ENCODE measurements around the gene PLEKHM1. TPM values are rescaled to one million over a fixed set of nuclear protein-coding genes. Genes with fewer than 3 reads are reported as not detected.

The PLEKHM1 gene
- total and polyA plus RNA-seq, 12 donors, result 10.1 to 152 (median 51.6) TPM

DNA sequence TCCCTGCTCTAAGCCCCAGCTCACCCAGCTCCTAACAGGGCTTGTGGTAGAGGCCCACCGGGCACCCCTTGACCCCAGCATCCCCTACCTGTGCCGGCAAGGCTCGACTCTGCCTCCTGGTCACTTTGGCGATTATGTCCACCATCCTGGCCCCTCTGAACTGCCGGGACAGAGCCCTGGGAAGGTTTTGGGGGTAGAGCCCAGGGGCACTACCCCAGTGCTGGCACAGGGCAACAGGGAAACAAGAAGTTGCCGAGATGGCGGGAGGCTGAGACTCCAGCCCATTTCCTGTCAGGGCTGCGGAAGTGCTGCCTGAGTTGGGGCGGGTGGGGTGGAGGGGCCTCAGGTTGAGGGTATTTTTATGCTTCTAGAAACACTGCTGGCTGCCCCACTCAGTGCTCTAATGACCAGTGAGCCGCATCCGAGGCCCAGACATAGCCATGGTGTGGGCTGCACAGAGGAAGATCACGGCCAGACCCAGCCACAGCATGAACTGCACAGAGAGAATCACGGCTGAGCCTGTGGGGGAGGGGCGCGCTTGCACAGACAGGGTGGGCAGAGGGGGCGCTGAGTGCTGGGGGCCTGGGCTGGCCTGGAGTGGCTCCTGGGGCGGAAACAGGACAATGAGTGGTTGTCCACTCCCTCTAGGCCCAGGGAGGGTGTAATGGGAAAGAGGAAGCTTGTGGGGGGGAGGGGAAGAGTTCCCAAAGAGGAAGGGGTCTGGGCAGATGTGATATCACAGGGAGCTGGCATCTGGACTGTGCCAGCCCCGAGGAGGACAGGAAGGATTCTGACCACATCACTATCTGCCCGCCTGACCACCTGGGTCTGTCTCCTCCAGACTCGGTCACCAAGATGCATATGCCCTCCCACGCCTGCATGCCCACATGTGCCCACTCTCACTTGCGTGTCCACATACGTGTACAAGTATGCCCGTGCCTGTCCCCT, 80.1 kb downstream of the PLEKHM1 start:
- intact Hi-C loops (cut with DNase I), result no loop called here
- Histone ChIP-seq H3K4me1 (replicated peaks in 1 of 2) (peaks cover 0 to 7% of the 10 kb centered on the region in 2 donors), H3K4me3 (peak overlapping the region in 1 of 4 donors; percentile 26), H3K27ac (peak overlapping the region in 4 of 5 donors; percentile 45 to 89 (median 62)), H3K36me3 (replicated peaks in 1 of 2) (no peaks in the 10 kb centered on the region), H3K27me3 (no peaks in the 10 kb centered on the region), H3K9me3 (replicated peaks in 1 of 3) (no peaks in the 10 kb centered on the region)
- TF ChIP-seq POLR2A (IDR thresholded peaks at IDR 0.05), result no peak
- TF ChIP-seq, protein P1, sequence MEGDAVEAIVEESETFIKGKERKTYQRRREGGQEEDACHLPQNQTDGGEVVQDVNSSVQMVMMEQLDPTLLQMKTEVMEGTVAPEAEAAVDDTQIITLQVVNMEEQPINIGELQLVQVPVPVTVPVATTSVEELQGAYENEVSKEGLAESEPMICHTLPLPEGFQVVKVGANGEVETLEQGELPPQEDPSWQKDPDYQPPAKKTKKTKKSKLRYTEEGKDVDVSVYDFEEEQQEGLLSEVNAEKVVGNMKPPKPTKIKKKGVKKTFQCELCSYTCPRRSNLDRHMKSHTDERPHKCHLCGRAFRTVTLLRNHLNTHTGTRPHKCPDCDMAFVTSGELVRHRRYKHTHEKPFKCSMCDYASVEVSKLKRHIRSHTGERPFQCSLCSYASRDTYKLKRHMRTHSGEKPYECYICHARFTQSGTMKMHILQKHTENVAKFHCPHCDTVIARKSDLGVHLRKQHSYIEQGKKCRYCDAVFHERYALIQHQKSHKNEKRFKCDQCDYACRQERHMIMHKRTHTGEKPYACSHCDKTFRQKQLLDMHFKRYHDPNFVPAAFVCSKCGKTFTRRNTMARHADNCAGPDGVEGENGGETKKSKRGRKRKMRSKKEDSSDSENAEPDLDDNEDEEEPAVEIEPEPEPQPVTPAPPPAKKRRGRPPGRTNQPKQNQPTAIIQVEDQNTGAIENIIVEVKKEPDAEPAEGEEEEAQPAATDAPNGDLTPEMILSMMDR (IDR thresholded peaks at IDR 0.05), result no peak
- peak in 4 of 7 donors; percentile 33 to 62 (median 46) for DNase-seq
- 62 to 67% (median 66%) methylated on average over 14 to 24 of the region's 24 CpGs for WGBS, 4 donors

DNA sequence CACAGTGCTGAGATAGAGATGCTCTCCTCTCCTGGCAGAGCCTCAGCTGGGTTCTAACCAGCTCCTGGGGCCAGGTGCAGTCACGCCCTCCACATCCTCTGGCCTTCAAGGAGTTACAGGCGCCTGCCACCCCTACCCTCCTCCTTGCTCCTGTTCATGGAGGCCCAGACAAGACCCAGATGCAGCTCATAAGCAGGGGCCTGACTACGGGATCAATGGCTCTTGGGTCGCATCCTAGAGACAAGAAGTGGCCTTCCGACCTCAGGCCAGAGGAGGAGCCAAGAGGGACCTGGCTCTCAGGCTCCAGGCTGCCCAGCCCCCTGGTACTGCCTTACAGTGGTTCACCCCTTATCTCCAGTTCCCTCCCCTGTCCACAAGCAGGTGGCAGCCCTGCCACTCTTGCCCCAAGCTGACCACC, 80.9 kb downstream of the PLEKHM1 start:
- Histone ChIP-seq H3K36me3 (replicated peaks in 1 of 2) (no peaks in the 10 kb centered on the region), H3K27me3 (no peaks in the 10 kb centered on the region), H3K4me3 (peak overlapping the region in 1 of 4 donors; percentile 26), H3K27ac (peak overlapping the region in 2 of 5 donors; percentile 59 to 89), H3K4me1 (replicated peaks in 1 of 2) (peaks cover 0 to 7% of the 10 kb centered on the region in 2 donors), H3K9me3 (replicated peaks in 1 of 3) (no peaks in the 10 kb centered on the region)
- TF ChIP-seq, protein P1 (IDR thresholded peaks at IDR 0.05), result no peak
- no peak for TF ChIP-seq POLR2A (IDR thresholded peaks at IDR 0.05)
- no peak for DNase-seq
- WGBS, 4 donors, result 75 to 94% (median 81%) methylated on average over 2 to 5 of the region's 5 CpGs
- intact Hi-C loops (cut with DNase I), result no loop called here

DNA sequence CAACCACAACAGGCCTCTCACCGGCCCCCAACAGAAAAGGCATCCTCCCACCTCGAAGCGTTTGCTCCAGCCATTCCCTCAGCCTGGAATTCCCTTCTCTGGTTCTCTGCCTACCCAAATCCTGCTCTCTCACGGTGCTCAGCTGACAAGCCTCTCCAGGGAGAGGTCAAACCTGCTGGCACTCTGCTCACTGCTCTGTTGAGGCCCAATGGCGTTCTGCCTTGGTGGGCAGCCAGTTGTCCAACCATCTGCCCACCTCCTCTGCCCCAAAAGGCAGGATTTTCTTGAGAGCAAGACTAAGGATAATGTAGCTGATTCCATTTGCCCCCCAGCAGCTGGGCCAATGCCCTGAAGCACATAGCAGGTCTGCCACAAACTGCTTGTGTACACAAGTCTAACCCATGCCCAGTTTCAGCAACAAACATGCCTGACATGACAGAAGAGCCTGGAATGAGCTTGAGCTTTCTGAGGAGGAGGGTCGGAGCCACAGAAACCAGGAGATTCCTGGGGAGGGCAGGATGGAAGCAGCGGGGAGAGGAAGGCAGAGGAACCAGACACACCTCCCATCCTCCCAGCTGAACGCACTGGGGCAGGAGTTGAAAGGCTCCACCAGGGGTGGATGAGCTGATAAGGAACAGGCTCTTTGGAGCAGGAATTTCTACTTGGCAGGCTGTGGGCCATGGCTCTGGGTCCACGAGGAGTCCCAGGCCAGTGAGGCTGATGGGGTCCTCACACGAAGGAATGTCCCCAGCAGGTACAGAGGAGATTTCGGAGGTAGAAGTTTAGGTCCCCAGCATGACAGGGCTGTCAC, 81.7 kb downstream of the PLEKHM1 start:
- H3K9me3 ChIP-seq (replicated peaks in 1 of 3), result no peaks in the 10 kb centered on the region
- WGBS, 4 donors, result 67 to 77% (median 71%) methylated on average over 11 of the region's 11 CpGs
- intact Hi-C loops (cut with DNase I), result no loop called here
- peaks cover 0 to 7% of the 10 kb centered on the region in 2 donors for H3K4me1 ChIP-seq (replicated peaks in 1 of 2)
- no peak for TF ChIP-seq POLR2A (IDR thresholded peaks at IDR 0.05)
- TF ChIP-seq, protein P1 (IDR thresholded peaks at IDR 0.05), result no peak
- DNase-seq, result no peak
- no peaks in the 10 kb centered on the region for H3K36me3 ChIP-seq (replicated peaks in 1 of 2)
- no peak overlapping the region for H3K27ac ChIP-seq
- H3K27me3 ChIP-seq, result no peaks in the 10 kb centered on the region
- no peak overlapping the region for H3K4me3 ChIP-seq

DNA sequence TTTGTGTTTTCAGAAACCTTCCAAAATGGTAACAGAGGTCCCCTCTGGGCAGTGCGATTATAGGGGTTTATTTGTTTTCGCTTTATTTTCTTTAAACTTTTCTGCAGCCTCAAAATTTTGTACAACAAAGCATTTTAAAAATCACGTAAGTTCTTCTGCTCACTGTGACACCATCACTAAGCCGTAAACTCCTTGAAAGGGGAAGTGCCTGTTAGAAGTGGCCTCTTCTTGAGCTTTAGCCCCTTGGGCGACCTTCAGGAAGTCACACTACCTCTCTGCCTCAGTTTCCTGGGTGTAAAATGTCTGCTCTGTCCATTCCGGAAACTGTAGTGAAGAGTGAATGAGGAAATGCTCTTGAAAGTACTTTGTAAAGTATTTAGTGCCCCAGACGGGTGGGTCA, 84.4 kb downstream of the PLEKHM1 start:
- Histone ChIP-seq H3K9me3 (replicated peaks in 1 of 3) (no peaks in the 10 kb centered on the region), H3K27ac (no peak overlapping the region), H3K27me3 (no peaks in the 10 kb centered on the region), H3K4me3 (no peak overlapping the region), H3K36me3 (replicated peaks in 1 of 2) (peaks cover 0 to 8% of the 10 kb centered on the region in 2 donors), H3K4me1 (replicated peaks in 1 of 2) (peaks cover 0 to 7% of the 10 kb centered on the region in 2 donors)
- intact Hi-C loops (cut with DNase I), result no loop called here
- DNase-seq, result no peak
- TF ChIP-seq, protein P1 (IDR thresholded peaks at IDR 0.05), result no peak
- TF ChIP-seq POLR2A (IDR thresholded peaks at IDR 0.05), result no peak
- WGBS, 4 donors, result 69 to 84% (median 72%) methylated on average over 7 of the region's 7 CpGs
